SK-MEL-5 (cell line): ENCODE data around the gene CNTNAP5. TPM values are rescaled to one million over a fixed set of nuclear protein-coding genes. Genes with fewer than 3 reads are reported as not detected.

Experiments
- DNase-seq: peaks from one replicate; pipeline ENCODE4 v3.0.0-alpha.2; 2016; ENCODE audit warnings: low read depth, low spot score
- in situ Hi-C: cut with HindIII; loops from 2 replicates; pipeline ENCODE4 v1.10.0; 2016; ENCODE audit warnings: low sequenced_read_pairs, high pct_unique_total_duplicates, low pct_unique_long_range_greater_than_20kb
- total RNA-seq: library from RNA; depleted of rRNA; stranded (reverse); fragments of >200 nt; shearing (Covaris generic); gene quantifications from 2 replicates; pipeline ENCODE4 v1.2.3, GENCODE V29; 2014

Gene CNTNAP5
- total RNA-seq, 1 experiment from 2014 or later, result not detected

GRCh38 chr2:124201713-124202112 is 176.6 kb downstream of the CNTNAP5 start:
- in situ Hi-C loops, result no loop called here
- DNase-seq, result no peak

DNA sequence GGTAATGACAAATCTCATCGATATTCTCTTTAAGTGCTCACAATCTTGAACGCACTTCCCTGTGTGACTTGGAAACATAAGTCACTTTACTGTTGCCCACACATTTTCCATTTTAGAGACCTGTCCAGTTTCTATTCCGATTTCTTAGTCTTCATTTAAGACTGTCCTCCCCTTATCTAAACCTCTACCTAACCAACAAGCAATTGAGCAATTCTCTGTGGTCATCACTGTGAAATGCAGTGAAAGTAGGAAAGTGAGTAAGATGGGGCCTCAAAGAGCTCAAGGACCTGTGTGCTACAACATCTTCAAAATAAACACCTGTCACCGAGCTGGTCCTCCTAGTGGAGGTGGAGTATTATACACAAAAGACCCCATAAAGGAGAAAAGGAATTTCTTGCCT is 184.4 kb downstream of the CNTNAP5 start:
- DNase-seq, result no peak
- in situ Hi-C loops, result no loop called here

DNA sequence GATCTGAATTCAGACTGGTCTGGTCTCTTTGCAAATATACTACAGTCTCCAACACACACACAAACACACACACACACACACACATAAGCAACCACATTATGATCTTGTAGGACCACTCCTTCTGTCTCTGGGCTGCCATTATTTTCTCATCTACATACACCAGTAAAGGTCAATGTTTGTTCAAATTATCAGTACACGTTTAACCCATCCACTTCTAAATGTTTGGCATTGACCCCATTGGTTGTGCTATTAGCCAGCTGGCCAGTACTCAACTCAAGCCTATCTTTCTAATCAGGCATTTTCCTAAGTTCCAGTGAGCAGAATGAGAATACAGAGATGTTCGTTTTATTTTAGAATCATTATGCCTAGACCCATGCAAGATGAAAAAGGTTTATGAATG is 186.4 kb downstream of the CNTNAP5 start:
- in situ Hi-C loops, result no loop called here

GRCh38 chr2:124213977-124214587 is 189.0 kb downstream of the CNTNAP5 start:
- no peak for DNase-seq
- in situ Hi-C loops, result no loop called here

More for the DNA sequence above, 186.4 kb downstream of the CNTNAP5 start:
- no peak for DNase-seq

GRCh38 chr2:124246170-124246569 is 221.1 kb downstream of the CNTNAP5 start:
- DNase-seq, result no peak
- in situ Hi-C loops, result no loop called here

DNA sequence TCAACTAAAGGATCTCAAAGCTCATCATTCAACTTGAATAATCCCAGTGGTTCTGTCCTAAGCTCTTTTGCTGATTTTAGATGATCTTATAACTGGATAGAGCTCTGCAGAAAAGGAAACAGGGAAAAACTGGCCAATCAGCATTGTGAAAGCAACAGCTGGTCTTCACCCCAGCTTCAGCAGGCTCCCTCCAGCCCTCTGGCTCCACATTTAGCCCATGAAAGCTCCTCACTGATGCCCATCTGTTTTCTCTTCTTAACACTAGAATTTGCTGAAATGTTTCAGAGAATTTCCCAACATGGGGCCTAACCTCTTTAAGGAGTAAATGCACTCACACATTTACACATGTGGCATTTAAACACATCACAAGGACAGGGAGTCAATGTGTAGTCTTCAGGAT is 223.3 kb downstream of the CNTNAP5 start:
- DNase-seq, result no peak
- in situ Hi-C loops, result no loop called here

DNA sequence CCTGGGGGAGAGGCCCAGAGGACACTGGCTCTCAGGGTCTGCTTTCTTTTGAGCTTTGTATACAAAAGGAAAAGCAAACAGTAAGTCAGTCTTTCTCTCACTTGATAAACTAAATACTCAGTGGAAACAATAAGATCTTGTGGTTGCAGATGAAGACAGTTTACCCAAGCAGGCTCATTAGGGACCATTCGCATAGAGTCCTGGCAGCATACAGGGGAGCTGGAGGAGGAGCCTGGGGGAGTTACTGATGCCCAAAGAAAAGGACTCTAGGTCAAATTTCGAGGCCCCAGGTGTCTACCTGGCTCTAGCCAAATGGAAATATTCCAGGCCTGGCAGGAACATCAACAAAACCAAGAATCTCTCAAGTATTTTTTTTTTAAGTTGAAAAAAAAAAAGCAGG is 225.3 kb downstream of the CNTNAP5 start:
- in situ Hi-C loops, result no loop called here
- DNase-seq, result no peak

DNA sequence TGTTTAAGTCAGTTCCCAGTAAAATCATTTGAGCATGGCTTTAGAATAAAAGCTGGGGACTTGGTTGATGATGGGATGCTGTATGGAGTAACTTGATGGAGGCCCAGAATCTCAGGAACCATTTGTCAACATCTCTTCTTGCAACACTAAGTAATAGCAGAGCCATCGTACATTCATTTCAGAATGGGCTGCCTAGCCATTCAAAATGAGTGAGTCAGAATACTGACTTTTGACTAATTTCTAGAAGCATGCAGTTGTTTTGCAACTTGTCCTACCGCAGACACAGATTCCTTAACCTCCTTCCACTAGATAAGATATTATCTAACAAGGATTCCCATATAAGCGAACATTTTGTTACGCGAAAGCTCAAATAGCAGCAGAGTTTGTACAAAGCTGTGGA is 229.5 kb downstream of the CNTNAP5 start:
- DNase-seq, result no peak
- in situ Hi-C loops, result no loop called here

DNA sequence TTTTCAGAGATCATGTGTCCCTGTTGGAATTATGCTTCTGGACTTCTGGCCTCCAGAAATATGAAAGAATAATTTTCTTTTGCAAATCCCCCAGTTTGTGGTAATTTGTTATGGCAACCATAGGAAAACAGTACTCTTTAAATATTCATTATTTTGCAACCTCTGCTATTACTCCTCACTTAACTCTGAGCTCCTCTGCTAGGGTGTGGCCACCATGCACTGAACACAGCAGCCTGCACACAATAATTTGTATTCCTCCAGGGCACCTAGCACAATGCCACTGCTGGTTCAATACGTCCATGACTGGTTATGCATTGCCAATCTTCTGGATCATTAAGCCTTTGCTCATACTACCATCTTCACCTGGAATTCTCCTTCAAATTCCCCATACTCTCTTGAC is 232.0 kb downstream of the CNTNAP5 start:
- in situ Hi-C loops, result no loop called here
- no peak for DNase-seq

DNA sequence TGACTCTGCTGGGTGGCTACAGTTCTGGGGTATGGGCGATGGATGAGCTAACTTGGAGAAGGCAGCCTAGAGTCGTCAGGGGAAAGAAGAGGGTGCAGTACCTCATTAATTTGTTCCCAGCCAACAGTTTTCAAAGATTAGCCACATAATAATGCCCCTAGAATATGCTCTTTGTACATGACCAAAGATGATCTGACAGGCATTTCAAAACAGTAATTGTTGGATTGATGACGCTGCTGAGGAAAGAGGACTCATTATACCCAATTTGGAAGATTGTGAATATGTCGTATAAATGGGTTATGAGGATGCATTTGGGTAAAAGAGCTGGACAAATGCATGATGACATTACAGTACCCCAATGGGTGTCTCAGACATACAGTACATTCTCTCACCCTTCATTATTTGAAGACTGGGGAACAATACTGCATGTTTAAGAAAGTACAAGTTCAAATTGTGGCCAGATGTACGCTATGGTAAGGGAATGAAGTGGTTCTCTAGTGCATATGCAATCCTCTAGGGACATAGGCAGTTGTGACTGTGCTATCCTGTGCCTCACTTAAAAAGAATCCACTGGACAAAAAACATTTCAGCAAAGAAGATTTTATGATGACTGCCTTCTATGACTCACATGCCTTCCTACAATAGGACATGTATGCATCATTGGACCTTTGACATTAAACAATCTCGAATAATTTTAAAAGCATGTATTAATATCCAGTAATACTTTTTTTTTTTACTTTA is 233.2 kb downstream of the CNTNAP5 start:
- DNase-seq, result no peak
- in situ Hi-C loops, result no loop called here

DNA sequence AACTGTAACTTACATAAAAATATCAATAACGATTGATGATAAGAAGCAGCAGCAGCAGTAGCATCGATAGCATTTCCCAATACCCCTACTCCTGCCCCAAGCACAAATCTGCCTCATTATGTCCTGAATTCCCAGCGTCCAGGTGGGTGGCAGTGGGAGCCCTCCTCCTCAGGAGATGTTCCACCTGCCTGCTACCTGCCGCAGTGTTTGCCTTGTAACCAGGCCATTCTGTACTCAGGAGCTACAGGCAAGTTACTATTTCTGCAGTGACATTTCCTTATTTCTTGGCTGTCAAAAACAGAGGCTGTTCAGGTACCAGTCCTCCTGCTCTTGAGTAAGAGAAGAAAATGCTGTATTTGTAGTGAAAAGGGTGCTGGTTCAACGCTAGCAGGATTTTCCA is 236.4 kb downstream of the CNTNAP5 start:
- in situ Hi-C loops, result no loop called here
- DNase-seq, result no peak

DNA sequence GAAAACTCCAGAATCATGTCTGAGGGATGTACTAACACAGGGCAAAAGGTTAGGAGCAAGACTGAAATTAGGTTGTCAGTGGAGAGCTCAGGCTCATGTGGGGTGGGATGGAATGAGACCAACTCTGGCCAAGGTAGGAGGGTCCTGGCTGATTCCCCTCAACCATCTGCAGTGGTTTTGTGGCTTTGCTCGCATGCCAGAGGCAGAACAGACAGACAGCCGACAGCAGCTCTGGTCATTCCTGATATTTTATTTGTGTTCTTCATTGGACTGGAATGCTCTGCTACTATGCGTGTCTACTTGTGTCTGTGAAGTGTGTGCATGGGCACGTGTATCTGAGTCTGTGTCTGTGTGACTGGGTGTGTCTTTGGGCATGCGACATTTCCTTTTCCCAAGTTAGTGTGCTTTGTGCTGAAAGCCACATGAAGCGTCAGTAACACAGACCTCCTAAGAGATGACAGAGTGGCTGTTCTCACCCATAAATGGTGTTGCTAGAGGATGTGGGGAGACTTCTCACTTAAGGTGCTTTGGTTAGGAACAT is 239.5 kb downstream of the CNTNAP5 start:
- DNase-seq, result no peak
- in situ Hi-C loops, result no loop called here

DNA sequence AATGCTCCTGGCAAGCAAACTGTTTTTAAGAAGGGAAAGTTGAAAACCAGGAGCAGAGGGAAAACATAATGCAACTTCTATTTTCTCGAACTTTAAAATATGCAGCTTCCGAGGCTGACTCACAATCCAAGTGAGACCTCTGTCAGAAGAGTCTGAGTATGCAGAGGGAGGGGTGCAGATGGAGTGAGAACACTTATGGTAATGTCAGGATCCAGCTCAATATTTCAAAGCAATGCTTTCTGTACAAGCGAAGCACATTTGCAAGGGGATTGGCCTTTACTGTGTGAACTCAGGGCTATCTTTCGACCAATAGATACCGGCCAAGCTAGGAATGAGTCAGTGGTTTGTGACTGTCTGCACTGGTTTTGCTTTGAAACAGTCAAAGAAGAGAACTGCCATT is 242.7 kb downstream of the CNTNAP5 start:
- no peak for DNase-seq
- in situ Hi-C loops, result no loop called here

- in situ Hi-C loops, result no loop called here
- no peak for DNase-seq
These were observed 244.3 kb downstream of the CNTNAP5 start for GRCh38 chr2:124269348-124269747.

- in situ Hi-C loops, result no loop called here
These were observed 247.3 kb downstream of the CNTNAP5 start for GRCh38 chr2:124272261-124272841.

DNA sequence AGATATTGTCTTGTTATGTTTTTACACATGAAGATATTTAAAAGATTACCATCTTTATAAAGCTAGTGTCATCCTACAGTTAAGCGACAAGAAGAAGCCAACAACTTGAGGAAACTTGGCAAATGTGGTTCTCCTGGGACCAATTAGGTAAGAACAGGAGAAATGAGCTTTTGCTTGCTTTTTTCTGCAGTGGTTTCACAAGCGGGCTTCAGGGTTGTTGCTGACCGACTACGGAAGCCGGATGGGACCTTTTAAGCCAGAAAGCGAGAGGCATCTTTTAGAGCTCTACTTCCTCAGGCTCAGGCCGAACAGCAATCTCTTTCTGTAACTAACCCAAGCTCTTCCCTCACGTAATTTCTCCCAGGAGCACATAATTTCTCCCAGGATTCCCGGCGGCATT is 256.5 kb downstream of the CNTNAP5 start:
- no peak for DNase-seq
- in situ Hi-C loops, result no loop called here

More at GRCh38 chr2:124272261-124272841, 247.3 kb downstream of the CNTNAP5 start:
- DNase-seq, result no peak

DNA sequence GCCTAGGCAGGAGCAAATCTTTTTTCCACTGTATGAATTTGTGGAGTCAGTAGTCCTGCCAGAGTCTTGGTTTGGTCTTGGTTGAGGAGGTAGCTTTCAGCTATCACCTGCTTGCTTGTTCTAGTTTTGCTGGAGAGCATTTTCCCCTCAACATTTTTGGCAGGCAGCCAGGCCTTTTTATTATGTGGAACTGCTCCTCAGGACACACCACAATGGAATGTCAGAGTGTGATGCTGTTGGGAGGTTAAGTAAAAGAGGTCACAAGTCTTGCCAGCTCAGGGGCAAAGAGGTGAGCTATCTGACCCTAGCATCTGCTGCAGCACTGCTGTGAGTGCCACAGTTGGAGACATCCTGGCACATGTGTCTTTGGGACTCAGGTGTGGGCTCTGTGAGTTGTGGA is 258.0 kb downstream of the CNTNAP5 start:
- DNase-seq, result no peak

GRCh38 chr2:124286089-124286783 is 261.1 kb downstream of the CNTNAP5 start:
- no peak for DNase-seq

More for the DNA sequence above, 258.0 kb downstream of the CNTNAP5 start:
- in situ Hi-C loops, result no loop called here

More at GRCh38 chr2:124286089-124286783, 261.1 kb downstream of the CNTNAP5 start:
- in situ Hi-C loops, result no loop called here
